GM23338 (cell line): Measurements from ENCODE around the gene ZFYVE28. TPM values are rescaled to one million over a fixed set of nuclear protein-coding genes. Genes with fewer than 3 reads are reported as not detected.

Experiments
- ATAC-seq: fragments of 200-7000 bp; cut with Tn5 transposase; 3 replicates; pipeline ENCODE4 v1.9.1; 2020
- DNase-seq: peaks from one replicate; pipeline ENCODE4 v3.0.0-alpha.2; 2015; ENCODE audit warnings: low spot score
- H2AFZ ChIP-seq: fragments of 200-600 bp; sonication (generic); 2 replicates; pipeline ENCODE4 v1.8.0; 2016; ENCODE audit warnings: antibody characterized with exemption, mild to moderate bottlenecking, moderate library complexity
- H3F3A ChIP-seq: fragments of 200-600 bp; sonication (generic); replicated peaks from 2 replicates; pipeline ENCODE4 v1.8.0; 2017; ENCODE audit warnings: antibody characterized with exemption, mixed run types, low read depth
- H3K27ac ChIP-seq: fragments of 200-600 bp; sonication (generic); 2 replicates; pipeline ENCODE4 v1.6.1; 2016; ENCODE audit warnings: low read depth
- H3K27me3 ChIP-seq: fragments of 200-600 bp; sonication (generic); 2 replicates; pipeline ENCODE4 v1.8.0; 2016; ENCODE audit warnings: mild to moderate bottlenecking, mixed run types, moderate library complexity; ENCODE audit not compliant: insufficient read depth
- H3K36me3 ChIP-seq: fragments of 200-600 bp; sonication (generic); 2 replicates; pipeline ENCODE4 v1.8.0; 2016; ENCODE audit warnings: mild to moderate bottlenecking; ENCODE audit not compliant: insufficient read depth
- H3K4me1 ChIP-seq: fragments of 200-600 bp; sonication (generic); 2 replicates; pipeline ENCODE4 v1.8.0; 2016; ENCODE audit warnings: mild to moderate bottlenecking, moderate library complexity; ENCODE audit not compliant: insufficient read depth
- H3K4me2 ChIP-seq: fragments of 200-600 bp; sonication (generic); 2 replicates; pipeline ENCODE4 v1.7.1; 2017; ENCODE audit warnings: mixed run types
- H3K4me3 ChIP-seq: fragments of 200-600 bp; sonication (generic); 2 replicates; pipeline ENCODE4 v1.6.1; 2016; ENCODE audit warnings: mixed run types
- H3K79me2 ChIP-seq: fragments of 200-600 bp; sonication (generic); replicated peaks from 2 replicates; pipeline ENCODE4 v1.8.0; 2017; ENCODE audit warnings: mild to moderate bottlenecking; ENCODE audit not compliant: insufficient read depth
- H3K9me2 ChIP-seq: fragments of 200-600 bp; sonication (generic); 2 replicates; pipeline ENCODE4 v1.8.0; 2017; ENCODE audit not compliant: insufficient read depth
- H4K20me1 ChIP-seq: fragments of 200-600 bp; sonication (generic); replicated peaks from 2 replicates; pipeline ENCODE4 v1.8.0; 2017; ENCODE audit warnings: mild to moderate bottlenecking; ENCODE audit not compliant: insufficient read depth
- H3K27ac Mint-ChIP-seq: 2 replicates; pipeline ENCODE4 v1.8.0; 2020; ENCODE audit warnings: inconsistent platforms, mild to moderate bottlenecking, moderate library complexity, mixed read lengths
- H3K27me3 Mint-ChIP-seq: 3 replicates; pipeline ENCODE4 v1.8.0; 2022; ENCODE audit warnings: low read depth, mild to moderate bottlenecking, moderate library complexity, mixed read lengths, inconsistent platforms; ENCODE audit not compliant: insufficient read depth, poor library complexity
- H3K36me3 Mint-ChIP-seq: 3 replicates; pipeline ENCODE4 v1.8.0; 2021; ENCODE audit warnings: low read depth, mild to moderate bottlenecking, inconsistent platforms, moderate library complexity, mixed read lengths
- H3K4me1 Mint-ChIP-seq: 3 replicates; pipeline ENCODE4 v1.8.0; 2020; ENCODE audit warnings: mild to moderate bottlenecking, inconsistent platforms, mixed read lengths
- H3K4me3 Mint-ChIP-seq: 3 replicates; pipeline ENCODE4 v1.8.0; 2021; ENCODE audit warnings: moderate library complexity, mild to moderate bottlenecking, inconsistent platforms, mixed read lengths
- H3K9me3 Mint-ChIP-seq: 3 replicates; pipeline ENCODE4 v1.8.0; 2020; ENCODE audit warnings: moderate library complexity, mild to moderate bottlenecking, inconsistent platforms, mixed read lengths
- CREB1 ChIP-seq: fragments of 250-450 bp; sonication (Bioruptor Pico); IDR thresholded peaks from 2 replicates; pipeline ENCODE4 v1.5.0; 2020; ENCODE audit warnings: low read depth, mild to moderate bottlenecking, moderate library complexity
- CTCF ChIP-seq, 2 experiments: fragments of 200-600 bp in 1 of 2; sonication (generic) in 1 of 2; conservative IDR thresholded peaks; 2 replicates each; pipeline versions ENCODE4 v1.5.1 to v1.6.1; 2016 to 2017; ENCODE audit warnings: antibody characterized with exemption in 2 of 2, low read depth in 2 of 2, mild to moderate bottlenecking in 2 of 2, moderate library complexity in 1 of 2
- ETS1 ChIP-seq: IDR thresholded peaks from 2 replicates; pipeline ENCODE4 v1.6.1; 2016; ENCODE audit warnings: antibody characterized with exemption
- EZH2phosphoT487 ChIP-seq: fragments of 200-600 bp; sonication (generic); IDR thresholded peaks from one replicate; pipeline ENCODE4 v1.8.1; 2018; ENCODE audit warnings: antibody characterized with exemption; ENCODE audit not compliant: unreplicated experiment
- JUNB ChIP-seq: IDR thresholded peaks from one replicate; pipeline ENCODE4 v1.6.1; 2016; ENCODE audit warnings: antibody characterized with exemption; ENCODE audit not compliant: unreplicated experiment
- NANOG ChIP-seq: IDR thresholded peaks from 2 replicates; pipeline ENCODE4 v1.6.1; 2016; ENCODE audit warnings: antibody characterized with exemption, borderline replicate concordance
- REST ChIP-seq: IDR thresholded peaks from one replicate; pipeline ENCODE4 v1.6.1; 2018; ENCODE audit warnings: antibody characterized with exemption; ENCODE audit not compliant: unreplicated experiment
- STAT1 ChIP-seq: IDR thresholded peaks from one replicate; pipeline ENCODE4 v1.6.1; 2016; ENCODE audit warnings: antibody characterized with exemption; ENCODE audit not compliant: unreplicated experiment
- ZNF331 ChIP-seq: fragments of 250-450 bp; sonication (Bioruptor Pico); IDR thresholded peaks from 2 replicates; pipeline ENCODE4 v1.5.0; 2020; ENCODE audit warnings: low read depth, mild to moderate bottlenecking, moderate library complexity
- polyA plus RNA-seq: library from polyadenylated mRNA; unstranded; fragments of >200 nt; fragmentation: Nextera tagmentation; extraction: Ambion mirVana; gene quantifications from 2 replicates; pipeline ENCODE4 v1.2.1, GENCODE V29; 2016
- total RNA-seq: library from RNA; depleted of rRNA; stranded (reverse); fragments of >200 nt; shearing (Covaris generic); gene quantifications from 2 replicates; pipeline ENCODE4 v1.2.3, GENCODE V29; 2014

Gene ZFYVE28
- total and polyA plus RNA-seq, 2 experiments from 2014 or later, result 2.6 to 4.6 TPM

DNA sequence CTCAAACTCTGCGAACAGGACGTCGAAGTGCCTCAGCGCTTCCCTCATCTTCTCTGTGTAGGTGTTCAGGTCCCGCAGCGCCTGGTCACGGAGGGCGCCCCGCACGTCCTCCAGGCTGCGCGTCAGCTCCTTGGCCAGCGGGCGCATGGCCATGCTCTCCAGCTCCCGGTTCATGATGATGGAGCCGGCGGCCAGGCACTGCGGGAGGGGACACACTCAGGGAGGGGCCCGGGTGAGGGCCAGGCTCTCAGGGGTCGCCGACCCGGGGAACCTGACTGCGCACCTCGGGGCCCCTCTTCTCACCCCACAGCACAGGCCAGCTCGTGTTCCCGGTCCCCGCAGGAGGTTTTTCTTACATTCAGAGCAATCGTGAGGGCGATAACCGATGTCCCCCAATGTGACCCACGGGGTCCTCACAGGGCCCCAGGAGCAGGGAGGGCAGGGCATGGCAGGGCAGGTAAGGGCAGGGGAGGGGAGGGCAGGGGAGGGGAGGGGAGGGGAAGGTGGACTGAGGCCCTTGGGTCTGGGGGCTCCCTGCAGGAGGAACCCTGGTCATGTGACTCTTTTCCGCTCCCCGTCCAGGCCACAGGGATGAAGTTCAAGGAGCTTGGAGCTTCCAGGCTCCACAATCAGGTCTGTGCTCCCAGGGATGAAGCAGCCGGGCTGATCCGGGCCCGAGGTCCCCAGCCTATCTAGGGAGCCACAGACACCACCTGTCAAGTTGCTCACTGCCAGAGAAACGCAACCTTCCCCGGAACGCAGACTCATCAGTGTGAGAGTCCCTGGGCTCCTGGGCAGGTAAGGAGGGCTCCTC, 78.8 kb downstream of the ZFYVE28 start (continued):
- TF ChIP-seq REST, result no peak

DNA sequence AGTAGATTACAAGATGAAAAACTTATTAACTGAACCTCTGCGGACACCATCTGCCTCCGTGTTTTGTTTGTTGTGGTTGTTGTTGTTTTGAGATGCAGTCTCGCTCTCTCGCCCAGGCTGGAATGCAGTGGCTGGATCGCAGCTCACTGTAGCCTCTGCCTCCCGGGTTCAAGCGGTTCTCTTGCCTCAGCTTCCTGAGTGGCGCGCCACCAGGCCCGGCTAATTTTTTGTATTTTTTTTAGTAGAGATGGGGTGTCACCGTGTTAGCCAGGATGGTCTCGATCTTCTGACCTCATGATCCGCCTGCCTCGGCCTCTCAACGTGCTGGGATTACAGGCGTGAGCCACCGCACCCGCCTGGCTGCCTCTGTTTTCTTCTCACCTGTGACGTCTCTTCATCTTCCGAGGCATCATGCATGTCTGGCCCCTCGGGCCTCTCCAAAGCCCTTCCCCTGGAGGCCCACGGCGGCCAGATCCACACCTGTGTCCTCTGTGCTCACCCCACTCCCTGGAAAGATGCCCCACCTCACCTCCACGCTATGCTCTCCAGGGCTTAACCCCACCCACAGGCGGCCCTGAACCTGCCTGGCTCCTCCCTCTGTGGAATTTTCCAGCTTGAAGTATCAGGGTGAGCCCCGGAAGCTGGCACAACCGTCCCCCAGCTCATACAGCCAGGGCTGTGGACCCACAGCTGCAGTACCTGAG, 79.5 kb downstream of the ZFYVE28 start:
- H3F3A ChIP-seq, result no peaks in the 10 kb centered on the region
- H3K4me2 ChIP-seq, result 0 out of 2 replicates have a peak overlapping the region, but pooled peaks have one; percentile 20
- Mint-ChIP-seq H3K4me1 (peaks cover 9% of the 10 kb centered on the region), H3K9me3 (no peaks in the 10 kb centered on the region; the same call in 2 of the 3 replicates), H3K27ac (no peak overlapping the region), H3K4me3 (no peak overlapping the region), H3K27me3 (peaks cover 3% of the 10 kb centered on the region), H3K36me3 (no peaks in the 10 kb centered on the region; the same call in 2 of the 3 replicates)
- H4K20me1 ChIP-seq, result no peaks in the 10 kb centered on the region
- TF ChIP-seq EZH2phosphoT487 (no peak), NANOG (no peak), ZNF331 (no peak), CTCF (conservative IDR thresholded peaks at IDR 0.05; ENCODE audit: low read depth in 2 of 2) (no peak)
- no peaks in the 10 kb centered on the region for H3K27me3 ChIP-seq
- no peaks in the 10 kb centered on the region for H3K36me3 ChIP-seq
- H3K27ac ChIP-seq, result no peak overlapping the region
- no peaks in the 10 kb centered on the region for H3K4me1 ChIP-seq
- no peaks in the 10 kb centered on the region for H3K79me2 ChIP-seq
- H3K9me2 ChIP-seq, result no peaks in the 10 kb centered on the region
- DNase-seq (peak; percentile 44), ATAC-seq (peak; percentile 70)
- no peak overlapping the region for H3K4me3 ChIP-seq
- peak overlapping the region; percentile 84 for H2AFZ ChIP-seq

DNA sequence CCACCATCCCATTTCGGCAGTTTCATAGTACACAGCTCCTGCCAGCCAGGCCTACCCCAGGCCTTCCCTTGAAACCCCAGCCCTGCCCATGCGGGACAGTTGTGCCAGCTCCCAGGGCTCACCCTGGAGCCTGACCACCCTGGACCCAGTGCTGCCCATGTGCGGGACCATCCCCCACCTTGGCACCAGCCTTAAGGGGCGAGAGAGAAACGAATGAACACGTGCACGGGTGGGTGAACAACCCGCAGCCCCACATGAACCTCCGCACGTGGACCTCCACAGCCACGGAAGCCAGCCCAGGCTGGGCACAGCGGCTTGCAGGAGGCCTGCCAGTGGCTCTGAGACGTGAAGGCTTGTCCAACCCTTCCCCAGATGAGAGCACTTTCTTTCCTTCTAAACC, 80.5 kb downstream of the ZFYVE28 start:
- Mint-ChIP-seq H3K9me3 (no peaks in the 10 kb centered on the region; the same call in 2 of the 3 replicates), H3K27ac (no peak overlapping the region), H3K4me3 (no peak overlapping the region), H3K36me3 (no peaks in the 10 kb centered on the region; the same call in 2 of the 3 replicates), H3K27me3 (peaks cover 7% of the 10 kb centered on the region), H3K4me1 (peaks cover 13% of the 10 kb centered on the region)
- Histone ChIP-seq H3K36me3 (no peaks in the 10 kb centered on the region), H3K27me3 (no peaks in the 10 kb centered on the region), H3K4me1 (no peaks in the 10 kb centered on the region), H2AFZ (no peak overlapping the region), H3K4me2 (no peak overlapping the region), H3K4me3 (no peak overlapping the region), H3F3A (no peaks in the 10 kb centered on the region), H4K20me1 (no peaks in the 10 kb centered on the region), H3K9me2 (no peaks in the 10 kb centered on the region), H3K27ac (no peak overlapping the region), H3K79me2 (no peaks in the 10 kb centered on the region)
- DNase-seq, result no peak
- no peak for ATAC-seq
- TF ChIP-seq STAT1 (no peak), ETS1 (no peak), JUNB (no peak), REST (no peak), CREB1 (CRISPR knock-in tag) (no peak), ZNF331 (no peak)
